SK-N-SH (cell line): ENCODE data around the gene MAPK8IP3. TPM values are rescaled to one million over a fixed set of nuclear protein-coding genes. Genes with fewer than 3 reads are reported as not detected.

Experiments used
- CTCF ChIA-PET: fragments of 300-600, 350-600 bp; formaldehyde crosslinking; extraction: SDS; loops from one replicate; lab custom pipeline; 2021; lab: Yijun Ruan, JAX
- POLR2A ChIA-PET: fragments of 350-600 bp; sonication (Branson Sonifier 250); formaldehyde crosslinking; extraction: SDS; loops from one replicate; lab custom pipeline; 2020; ENCODE audit warnings: antibody characterized with exemption, inconsistent platforms; lab: Yijun Ruan, JAX
- DNase-seq: peaks from one replicate; pipeline ENCODE4 v3.0.0; 2012
- H2AFZ ChIP-seq: fragments of 200-600 bp; sonication (generic); 2 replicates; pipeline ENCODE4 v1.8.1; 2016; ENCODE audit warnings: antibody characterized with exemption, mild to moderate bottlenecking, low read depth
- H3F3A ChIP-seq: fragments of 200-600 bp; sonication (generic); replicated peaks from 2 replicates; pipeline ENCODE3; 2016; ENCODE audit warnings: antibody characterized with exemption, mild to moderate bottlenecking; ENCODE audit not compliant: insufficient read depth
- H3K27ac ChIP-seq, 2 experiments: fragments of 200-500 bp in 1 of 2; fragments of 200-600 bp in 1 of 2; sonication (Bioruptor generic) in 1 of 2; sonication (generic), shearing (Covaris generic) in 1 of 2; 2 replicates each; pipeline versions ENCODE4 v1.5.1 to v1.6.1; 2014 to 2016; ENCODE audit warnings: low read depth in 2 of 2, inconsistent platforms in 1 of 2, low read length in 1 of 2, mild to moderate bottlenecking in 1 of 2, mixed read lengths in 1 of 2
- H3K27me3 ChIP-seq: fragments of 200-600 bp; sonication (generic), shearing (Covaris generic); 2 replicates; pipeline ENCODE4 v1.6.1; 2016; ENCODE audit warnings: mixed run types; ENCODE audit not compliant: insufficient read depth
- H3K36me3 ChIP-seq, 2 experiments: fragments of 200-500 bp in 1 of 2; fragments of 200-600 bp in 1 of 2; sonication (Bioruptor generic) in 1 of 2; sonication (generic) in 1 of 2; replicated peaks in 1 of 2; 2 replicates each; pipeline versions ENCODE3 to v1.5.1; 2014 to 2016; ENCODE audit warnings: low read length in 1 of 2, mild to moderate bottlenecking in 1 of 2; ENCODE audit not compliant: insufficient read depth in 2 of 2, control insufficient read depth in 1 of 2
- H3K4me1 ChIP-seq, 2 experiments: fragments of 200-500 bp in 1 of 2; fragments of 200-600 bp in 1 of 2; sonication (Bioruptor generic) in 1 of 2; sonication (generic), shearing (Covaris generic) in 1 of 2; 2 replicates each; pipeline versions ENCODE4 v1.5.1 to v1.6.1; 2014 to 2016; ENCODE audit warnings: low read depth in 1 of 2, low read length in 1 of 2, mixed run types in 1 of 2; ENCODE audit not compliant: insufficient read depth in 2 of 2, control insufficient read depth in 1 of 2
- H3K4me2 ChIP-seq: fragments of 200-600 bp; sonication (generic), shearing (Covaris generic); 2 replicates; pipeline ENCODE4 v1.6.1; 2017; ENCODE audit warnings: mixed run types
- H3K4me3 ChIP-seq, 2 experiments: fragments of 200-500 bp in 1 of 2; fragments of 200-600 bp in 1 of 2; sonication (Bioruptor generic) in 1 of 2; sonication (generic), shearing (Covaris generic) in 1 of 2; 2 replicates each; pipeline versions ENCODE4 v1.5.1 to v1.8.1; 2014 to 2016; ENCODE audit warnings: low read depth in 2 of 2, inconsistent platforms in 1 of 2, low read length in 1 of 2, mild to moderate bottlenecking in 1 of 2, mixed read lengths in 1 of 2, moderate library complexity in 1 of 2
- H3K79me2 ChIP-seq: fragments of 200-600 bp; sonication (generic); 2 replicates; pipeline ENCODE4 v1.8.1; 2017; ENCODE audit warnings: mild to moderate bottlenecking; ENCODE audit not compliant: insufficient read depth
- H3K9ac ChIP-seq: fragments of 200-600 bp; sonication (generic); 2 replicates; pipeline ENCODE4 v1.6.1; 2017; ENCODE audit warnings: mixed run types
- H3K9me2 ChIP-seq: fragments of 200-600 bp; sonication (generic); 2 replicates; pipeline ENCODE4 v1.6.1; 2017; ENCODE audit warnings: mixed run types
- H3K9me3 ChIP-seq: fragments of 200-600 bp; sonication (generic); 2 replicates; pipeline ENCODE4 v1.6.1; 2017; ENCODE audit warnings: mixed run types, mild to moderate bottlenecking, moderate library complexity
- H4K20me1 ChIP-seq: fragments of 200-600 bp; sonication (generic); 2 replicates; pipeline ENCODE4 v1.6.1; 2017; ENCODE audit warnings: mild to moderate bottlenecking, mixed run types; ENCODE audit not compliant: insufficient read depth
- EP300 ChIP-seq, 2 experiments: IDR thresholded peaks; 2 replicates each; pipeline versions ENCODE4 v1.4.0 to v1.6.1; 2012; ENCODE audit warnings: borderline replicate concordance in 1 of 2, low read depth in 1 of 2, low read length in 1 of 2
- EZH2phosphoT487 ChIP-seq: fragments of 200-600 bp; sonication (generic); IDR thresholded peaks from 2 replicates; pipeline ENCODE4 v1.6.1; 2017; ENCODE audit warnings: low read depth, mixed run types, mild to moderate bottlenecking, antibody characterized with exemption, moderate library complexity, borderline replicate concordance
- FOSL2 ChIP-seq: IDR thresholded peaks from 2 replicates; pipeline ENCODE4 v1.4.0; 2012; ENCODE audit warnings: low read depth, mild to moderate bottlenecking, moderate library complexity, borderline replicate concordance
- FOXJ3 ChIP-seq: sonication (generic); formaldehyde crosslinking; IDR thresholded peaks from 2 replicates; pipeline ENCODE4 v1.5.1; 2020; ENCODE audit warnings: mild to moderate bottlenecking, missing genetic modification reagents
- GATA2 ChIP-seq: sonication (generic); formaldehyde crosslinking; IDR thresholded peaks from 2 replicates; pipeline ENCODE4 v1.5.0; 2020; ENCODE audit warnings: mild to moderate bottlenecking, missing genetic modification reagents
- MXI1 ChIP-seq: IDR thresholded peaks from 2 replicates; pipeline ENCODE4 v1.6.1; 2012; ENCODE audit warnings: mild to moderate bottlenecking, low read depth, low read length, improper control_type of control experiment
- POLR2AphosphoS5 ChIP-seq: IDR thresholded peaks from 2 replicates; pipeline ENCODE4 v1.6.1; 2012; ENCODE audit warnings: low read depth, low read length
- RCOR1 ChIP-seq: fragments of 150-350 bp; IDR thresholded peaks from 2 replicates; pipeline ENCODE4 v1.6.1; 2017; ENCODE audit warnings: antibody characterized with exemption, low read length
- RFX5 ChIP-seq: IDR thresholded peaks from 2 replicates; pipeline ENCODE4 v1.6.1; 2012; ENCODE audit warnings: mild to moderate bottlenecking, improper control_type of control experiment, low read length
- SIN3A ChIP-seq: IDR thresholded peaks from 2 replicates; pipeline ENCODE4 v1.6.1; 2012; ENCODE audit warnings: low read depth, mild to moderate bottlenecking, low read length, moderate library complexity, borderline replicate concordance
- TAF1 ChIP-seq: IDR thresholded peaks from 2 replicates; pipeline ENCODE4 v1.6.1; 2012; ENCODE audit warnings: low read depth, mild to moderate bottlenecking, low read length, moderate library complexity, borderline replicate concordance
- TCF12 ChIP-seq: IDR thresholded peaks from 2 replicates; pipeline ENCODE4 v1.4.0; 2012
- TEAD4 ChIP-seq: IDR thresholded peaks from 2 replicates; pipeline ENCODE4 v1.4.0; 2012; ENCODE audit warnings: mild to moderate bottlenecking, borderline replicate concordance; ENCODE audit not compliant: insufficient read depth
- WGBS: methylation state at CpG from one replicate; pipeline ENCODE4 v1.1.6; 2017; ENCODE audit warnings: low lambda C conversion rate; 5-methylcytosine and 5-hydroxymethylcytosine counted together
- polyA plus RNA-seq, 3 experiments: library from polyadenylated mRNA; depleted of rRNA; stranded (reverse); fragments of >200 nt; gene quantifications; 2 replicates each; pipeline ENCODE4 v1.2.3, GENCODE V29; 2012
- TF ChIP-seq, protein P1 (sequence below): fragments of 200-600 bp; sonication (generic); IDR thresholded peaks from 2 replicates; pipeline ENCODE4 v1.6.1; 2017; ENCODE audit warnings: antibody characterized with exemption, mild to moderate bottlenecking, moderate library complexity
- TF ChIP-seq, protein P2 (sequence below): IDR thresholded peaks from 2 replicates; pipeline ENCODE4 v1.4.0; 2012; ENCODE audit warnings: low read depth, borderline replicate concordance
- TF ChIP-seq, protein P3 (sequence below): fragments of 150-350 bp; IDR thresholded peaks from 2 replicates; pipeline ENCODE4 v1.6.1; 2017; ENCODE audit warnings: antibody characterized with exemption, low read length, low read depth, borderline replicate concordance
- TF ChIP-seq, protein P4 (sequence below): IDR thresholded peaks from 2 replicates; pipeline ENCODE4 v1.4.0; 2012; ENCODE audit warnings: low read depth

MAPK8IP3 gene
- polyA plus RNA-seq, 1 of the 3 experiments (the other 2 are of a cell fraction) = 57.3 TPM

DNA sequence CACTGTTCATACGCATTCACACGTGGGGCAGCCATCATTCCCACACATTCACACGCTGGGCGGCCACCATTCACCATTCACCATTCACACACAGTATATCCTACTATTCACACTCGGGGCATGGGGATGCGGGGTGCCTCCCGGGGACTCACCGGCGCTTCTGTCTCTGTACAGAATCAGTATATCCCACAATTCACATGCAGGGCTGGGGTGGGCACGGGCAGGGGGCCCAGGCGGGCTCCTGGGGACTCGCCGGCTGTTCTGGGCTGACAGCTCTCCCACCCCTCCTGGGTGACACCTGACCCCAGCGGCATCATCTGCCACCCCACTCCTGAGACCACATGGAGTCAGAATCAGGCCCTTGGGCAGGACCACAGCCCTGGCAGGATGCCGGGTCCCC lies 55.8 kb downstream of the MAPK8IP3 start:
- Histone ChIP-seq H3K4me1 (no peaks in the 10 kb centered on the region), H3F3A (no peaks in the 10 kb centered on the region), H4K20me1 (no peaks in the 10 kb centered on the region), H3K79me2 (no peaks in the 10 kb centered on the region), H2AFZ (no peak overlapping the region), H3K4me3 (no peak overlapping the region), H3K27me3 (no peaks in the 10 kb centered on the region), H3K27ac (no peak overlapping the region), H3K36me3 (peaks cover 0 to 63% of the 10 kb centered on the region in 2 experiments), H3K4me2 (no peak overlapping the region), H3K9ac (no peak overlapping the region), H3K9me2 (no peaks in the 10 kb centered on the region), H3K9me3 (no peaks in the 10 kb centered on the region)
- POLR2A ChIA-PET = no interaction called here
- CTCF ChIA-PET = no interaction called here
- DNase-seq = no peak
- no peak for TF ChIP-seq SIN3A
- TF ChIP-seq RFX5 = no peak
- TF ChIP-seq, protein P1, sequence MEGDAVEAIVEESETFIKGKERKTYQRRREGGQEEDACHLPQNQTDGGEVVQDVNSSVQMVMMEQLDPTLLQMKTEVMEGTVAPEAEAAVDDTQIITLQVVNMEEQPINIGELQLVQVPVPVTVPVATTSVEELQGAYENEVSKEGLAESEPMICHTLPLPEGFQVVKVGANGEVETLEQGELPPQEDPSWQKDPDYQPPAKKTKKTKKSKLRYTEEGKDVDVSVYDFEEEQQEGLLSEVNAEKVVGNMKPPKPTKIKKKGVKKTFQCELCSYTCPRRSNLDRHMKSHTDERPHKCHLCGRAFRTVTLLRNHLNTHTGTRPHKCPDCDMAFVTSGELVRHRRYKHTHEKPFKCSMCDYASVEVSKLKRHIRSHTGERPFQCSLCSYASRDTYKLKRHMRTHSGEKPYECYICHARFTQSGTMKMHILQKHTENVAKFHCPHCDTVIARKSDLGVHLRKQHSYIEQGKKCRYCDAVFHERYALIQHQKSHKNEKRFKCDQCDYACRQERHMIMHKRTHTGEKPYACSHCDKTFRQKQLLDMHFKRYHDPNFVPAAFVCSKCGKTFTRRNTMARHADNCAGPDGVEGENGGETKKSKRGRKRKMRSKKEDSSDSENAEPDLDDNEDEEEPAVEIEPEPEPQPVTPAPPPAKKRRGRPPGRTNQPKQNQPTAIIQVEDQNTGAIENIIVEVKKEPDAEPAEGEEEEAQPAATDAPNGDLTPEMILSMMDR = no peak
- TF ChIP-seq EP300 (IDR thresholded peaks at IDR 0.05; ENCODE audit: borderline replicate concordance in 1 of 2, low read depth in 1 of 2, low read length in 1 of 2) = no peak
- no peak for TF ChIP-seq TCF12
- TF ChIP-seq, protein P2, sequence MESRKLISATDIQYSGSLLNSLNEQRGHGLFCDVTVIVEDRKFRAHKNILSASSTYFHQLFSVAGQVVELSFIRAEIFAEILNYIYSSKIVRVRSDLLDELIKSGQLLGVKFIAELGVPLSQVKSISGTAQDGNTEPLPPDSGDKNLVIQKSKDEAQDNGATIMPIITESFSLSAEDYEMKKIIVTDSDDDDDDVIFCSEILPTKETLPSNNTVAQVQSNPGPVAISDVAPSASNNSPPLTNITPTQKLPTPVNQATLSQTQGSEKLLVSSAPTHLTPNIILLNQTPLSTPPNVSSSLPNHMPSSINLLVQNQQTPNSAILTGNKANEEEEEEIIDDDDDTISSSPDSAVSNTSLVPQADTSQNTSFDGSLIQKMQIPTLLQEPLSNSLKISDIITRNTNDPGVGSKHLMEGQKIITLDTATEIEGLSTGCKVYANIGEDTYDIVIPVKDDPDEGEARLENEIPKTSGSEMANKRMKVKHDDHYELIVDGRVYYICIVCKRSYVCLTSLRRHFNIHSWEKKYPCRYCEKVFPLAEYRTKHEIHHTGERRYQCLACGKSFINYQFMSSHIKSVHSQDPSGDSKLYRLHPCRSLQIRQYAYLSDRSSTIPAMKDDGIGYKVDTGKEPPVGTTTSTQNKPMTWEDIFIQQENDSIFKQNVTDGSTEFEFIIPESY = no peak
- TF ChIP-seq, protein P3, sequence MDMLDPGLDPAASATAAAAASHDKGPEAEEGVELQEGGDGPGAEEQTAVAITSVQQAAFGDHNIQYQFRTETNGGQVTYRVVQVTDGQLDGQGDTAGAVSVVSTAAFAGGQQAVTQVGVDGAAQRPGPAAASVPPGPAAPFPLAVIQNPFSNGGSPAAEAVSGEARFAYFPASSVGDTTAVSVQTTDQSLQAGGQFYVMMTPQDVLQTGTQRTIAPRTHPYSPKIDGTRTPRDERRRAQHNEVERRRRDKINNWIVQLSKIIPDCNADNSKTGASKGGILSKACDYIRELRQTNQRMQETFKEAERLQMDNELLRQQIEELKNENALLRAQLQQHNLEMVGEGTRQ = no peak
- TF ChIP-seq GATA2 (CRISPR knock-in tag) = no peak
- TF ChIP-seq, protein P4, sequence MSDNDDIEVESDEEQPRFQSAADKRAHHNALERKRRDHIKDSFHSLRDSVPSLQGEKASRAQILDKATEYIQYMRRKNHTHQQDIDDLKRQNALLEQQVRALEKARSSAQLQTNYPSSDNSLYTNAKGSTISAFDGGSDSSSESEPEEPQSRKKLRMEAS = no peak
- no peak for TF ChIP-seq RCOR1
- no peak for TF ChIP-seq POLR2AphosphoS5
- TF ChIP-seq FOSL2 = no peak
- no peak for TF ChIP-seq TAF1
- TF ChIP-seq MXI1 = no peak
- no peak for TF ChIP-seq FOXJ3
- TF ChIP-seq TEAD4 = no peak
- TF ChIP-seq EZH2phosphoT487 = no peak
- 91% methylated on average over 13 of the region's 15 CpGs for WGBS
